ENCODE measurements around the gene TRAPPC11. TPM values are rescaled to one million over a fixed set of nuclear protein-coding genes. Genes with fewer than 3 reads are reported as not detected.

The TRAPPC11 gene
- polyA plus RNA-seq, 1 donor from 2014 or later = 78.1 TPM

GRCh38 chr4:183612329-183613250 is 46.5 kb upstream of the TRAPPC11 start:
- H4K20me1 ChIP-seq (ENCODE audit: insufficient read depth) = no peaks in the 10 kb centered on the region
- no peaks in the 10 kb centered on the region for H3K36me3 ChIP-seq (ENCODE audit: insufficient read depth, low read length)
- H3K9ac ChIP-seq (ENCODE audit: low read length) = no peak overlapping the region

GRCh38 chr4:183617075-183617474 is 42.0 kb upstream of the TRAPPC11 start:
- H2AFZ ChIP-seq (ENCODE audit: low read depth, low read length) = no peak overlapping the region
- no peak overlapping the region for H3K4me2 ChIP-seq (ENCODE audit: low read length)
- H3K9me3 ChIP-seq (ENCODE audit: low read length) = no peaks in the 10 kb centered on the region
- no peaks in the 10 kb centered on the region for H3K36me3 ChIP-seq (ENCODE audit: insufficient read depth, low read length)
- no peak overlapping the region for H3K27ac ChIP-seq (ENCODE audit: low read length)
- H3F3A ChIP-seq (ENCODE audit: insufficient read depth, low read length, poor library complexity, severe bottlenecking) = peaks cover 6% of the 10 kb centered on the region
- H3K27me3 ChIP-seq (ENCODE audit: insufficient read depth, low read depth, low read length) = no peaks in the 10 kb centered on the region
- no peaks in the 10 kb centered on the region for H4K20me1 ChIP-seq (ENCODE audit: insufficient read depth)
- no peaks in the 10 kb centered on the region for H3K9me2 ChIP-seq (ENCODE audit: insufficient read depth, low read length)
- H3K4me3 ChIP-seq (ENCODE audit: low read length) = no peak overlapping the region
- TF ChIP-seq POLR2AphosphoS5 (IDR thresholded peaks at IDR 0.05) (no peak), EP300 (conservative IDR thresholded peaks at IDR 0.05; ENCODE audit: poor library complexity, severe bottlenecking) (no peak), RAD21 (conservative IDR thresholded peaks at IDR 0.05) (no peak), TAF1 (IDR thresholded peaks at IDR 0.05; ENCODE audit: low read depth) (no peak), SMC3 (conservative IDR thresholded peaks at IDR 0.05; ENCODE audit: poor library complexity) (no peak), MXI1 (conservative IDR thresholded peaks at IDR 0.05; ENCODE audit: poor library complexity, severe bottlenecking) (no peak), EZH2 (IDR thresholded peaks at IDR 0.05; ENCODE audit: borderline replicate concordance, insufficient read depth, low read length, poor library complexity, severe bottlenecking) (no peak)
- TF ChIP-seq, protein P1, sequence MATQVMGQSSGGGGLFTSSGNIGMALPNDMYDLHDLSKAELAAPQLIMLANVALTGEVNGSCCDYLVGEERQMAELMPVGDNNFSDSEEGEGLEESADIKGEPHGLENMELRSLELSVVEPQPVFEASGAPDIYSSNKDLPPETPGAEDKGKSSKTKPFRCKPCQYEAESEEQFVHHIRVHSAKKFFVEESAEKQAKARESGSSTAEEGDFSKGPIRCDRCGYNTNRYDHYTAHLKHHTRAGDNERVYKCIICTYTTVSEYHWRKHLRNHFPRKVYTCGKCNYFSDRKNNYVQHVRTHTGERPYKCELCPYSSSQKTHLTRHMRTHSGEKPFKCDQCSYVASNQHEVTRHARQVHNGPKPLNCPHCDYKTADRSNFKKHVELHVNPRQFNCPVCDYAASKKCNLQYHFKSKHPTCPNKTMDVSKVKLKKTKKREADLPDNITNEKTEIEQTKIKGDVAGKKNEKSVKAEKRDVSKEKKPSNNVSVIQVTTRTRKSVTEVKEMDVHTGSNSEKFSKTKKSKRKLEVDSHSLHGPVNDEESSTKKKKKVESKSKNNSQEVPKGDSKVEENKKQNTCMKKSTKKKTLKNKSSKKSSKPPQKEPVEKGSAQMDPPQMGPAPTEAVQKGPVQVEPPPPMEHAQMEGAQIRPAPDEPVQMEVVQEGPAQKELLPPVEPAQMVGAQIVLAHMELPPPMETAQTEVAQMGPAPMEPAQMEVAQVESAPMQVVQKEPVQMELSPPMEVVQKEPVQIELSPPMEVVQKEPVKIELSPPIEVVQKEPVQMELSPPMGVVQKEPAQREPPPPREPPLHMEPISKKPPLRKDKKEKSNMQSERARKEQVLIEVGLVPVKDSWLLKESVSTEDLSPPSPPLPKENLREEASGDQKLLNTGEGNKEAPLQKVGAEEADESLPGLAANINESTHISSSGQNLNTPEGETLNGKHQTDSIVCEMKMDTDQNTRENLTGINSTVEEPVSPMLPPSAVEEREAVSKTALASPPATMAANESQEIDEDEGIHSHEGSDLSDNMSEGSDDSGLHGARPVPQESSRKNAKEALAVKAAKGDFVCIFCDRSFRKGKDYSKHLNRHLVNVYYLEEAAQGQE (IDR thresholded peaks at IDR 0.05; ENCODE audit: borderline replicate concordance) = no peak
- TF ChIP-seq, protein P2, sequence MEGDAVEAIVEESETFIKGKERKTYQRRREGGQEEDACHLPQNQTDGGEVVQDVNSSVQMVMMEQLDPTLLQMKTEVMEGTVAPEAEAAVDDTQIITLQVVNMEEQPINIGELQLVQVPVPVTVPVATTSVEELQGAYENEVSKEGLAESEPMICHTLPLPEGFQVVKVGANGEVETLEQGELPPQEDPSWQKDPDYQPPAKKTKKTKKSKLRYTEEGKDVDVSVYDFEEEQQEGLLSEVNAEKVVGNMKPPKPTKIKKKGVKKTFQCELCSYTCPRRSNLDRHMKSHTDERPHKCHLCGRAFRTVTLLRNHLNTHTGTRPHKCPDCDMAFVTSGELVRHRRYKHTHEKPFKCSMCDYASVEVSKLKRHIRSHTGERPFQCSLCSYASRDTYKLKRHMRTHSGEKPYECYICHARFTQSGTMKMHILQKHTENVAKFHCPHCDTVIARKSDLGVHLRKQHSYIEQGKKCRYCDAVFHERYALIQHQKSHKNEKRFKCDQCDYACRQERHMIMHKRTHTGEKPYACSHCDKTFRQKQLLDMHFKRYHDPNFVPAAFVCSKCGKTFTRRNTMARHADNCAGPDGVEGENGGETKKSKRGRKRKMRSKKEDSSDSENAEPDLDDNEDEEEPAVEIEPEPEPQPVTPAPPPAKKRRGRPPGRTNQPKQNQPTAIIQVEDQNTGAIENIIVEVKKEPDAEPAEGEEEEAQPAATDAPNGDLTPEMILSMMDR (IDR thresholded peaks at IDR 0.05; ENCODE audit: poor library complexity, severe bottlenecking) = no peak
- no peaks in the 10 kb centered on the region for H3K79me2 ChIP-seq (replicated peaks; ENCODE audit: insufficient read depth, low read length)
- H3K9ac ChIP-seq (ENCODE audit: low read length) = no peak overlapping the region

More at GRCh38 chr4:183612329-183613250, 46.5 kb upstream of the TRAPPC11 start:
- Histone ChIP-seq H3K27me3 (ENCODE audit: insufficient read depth, low read depth, low read length) (no peaks in the 10 kb centered on the region), H3K9me2 (ENCODE audit: insufficient read depth, low read length) (no peaks in the 10 kb centered on the region), H3K27ac (ENCODE audit: low read length) (no peak overlapping the region), H3F3A (ENCODE audit: insufficient read depth, low read length, poor library complexity, severe bottlenecking) (no peaks in the 10 kb centered on the region), H3K79me2 (replicated peaks; ENCODE audit: insufficient read depth, low read length) (no peaks in the 10 kb centered on the region), H3K9me3 (ENCODE audit: low read length) (no peaks in the 10 kb centered on the region), H3K4me3 (ENCODE audit: low read length) (no peak overlapping the region), H2AFZ (ENCODE audit: low read depth, low read length) (no peak overlapping the region), H3K4me2 (ENCODE audit: low read length) (no peak overlapping the region)
- TF ChIP-seq, protein P2 (IDR thresholded peaks at IDR 0.05; ENCODE audit: poor library complexity, severe bottlenecking) = no peak
- TF ChIP-seq EP300 (conservative IDR thresholded peaks at IDR 0.05; ENCODE audit: poor library complexity, severe bottlenecking) (no peak), MXI1 (conservative IDR thresholded peaks at IDR 0.05; ENCODE audit: poor library complexity, severe bottlenecking) (no peak), POLR2AphosphoS5 (IDR thresholded peaks at IDR 0.05) (no peak), SMC3 (conservative IDR thresholded peaks at IDR 0.05; ENCODE audit: poor library complexity) (no peak), EZH2 (IDR thresholded peaks at IDR 0.05; ENCODE audit: borderline replicate concordance, insufficient read depth, low read length, poor library complexity, severe bottlenecking) (no peak), TAF1 (IDR thresholded peaks at IDR 0.05; ENCODE audit: low read depth) (no peak)
- TF ChIP-seq, protein P1 (IDR thresholded peaks at IDR 0.05; ENCODE audit: borderline replicate concordance) = no peak
